NT2/D1 (cell line): ENCODE measurements around the gene DMWD.

Experiments
- SUZ12 ChIP-seq: IDR thresholded peaks from 2 replicates; pipeline ENCODE4 v1.6.1; 2011; ENCODE audit not compliant: insufficient read length, insufficient read depth; ENCODE audit errors: extremely low read depth
- YY1 ChIP-seq: IDR thresholded peaks from 2 replicates; pipeline ENCODE4 v1.6.1; 2011; ENCODE audit not compliant: insufficient read length, insufficient read depth
- ZNF274 ChIP-seq: IDR thresholded peaks from 2 replicates; pipeline ENCODE4 v1.6.1; 2011; ENCODE audit warnings: mild to moderate bottlenecking, low read depth, low read length

DNA sequence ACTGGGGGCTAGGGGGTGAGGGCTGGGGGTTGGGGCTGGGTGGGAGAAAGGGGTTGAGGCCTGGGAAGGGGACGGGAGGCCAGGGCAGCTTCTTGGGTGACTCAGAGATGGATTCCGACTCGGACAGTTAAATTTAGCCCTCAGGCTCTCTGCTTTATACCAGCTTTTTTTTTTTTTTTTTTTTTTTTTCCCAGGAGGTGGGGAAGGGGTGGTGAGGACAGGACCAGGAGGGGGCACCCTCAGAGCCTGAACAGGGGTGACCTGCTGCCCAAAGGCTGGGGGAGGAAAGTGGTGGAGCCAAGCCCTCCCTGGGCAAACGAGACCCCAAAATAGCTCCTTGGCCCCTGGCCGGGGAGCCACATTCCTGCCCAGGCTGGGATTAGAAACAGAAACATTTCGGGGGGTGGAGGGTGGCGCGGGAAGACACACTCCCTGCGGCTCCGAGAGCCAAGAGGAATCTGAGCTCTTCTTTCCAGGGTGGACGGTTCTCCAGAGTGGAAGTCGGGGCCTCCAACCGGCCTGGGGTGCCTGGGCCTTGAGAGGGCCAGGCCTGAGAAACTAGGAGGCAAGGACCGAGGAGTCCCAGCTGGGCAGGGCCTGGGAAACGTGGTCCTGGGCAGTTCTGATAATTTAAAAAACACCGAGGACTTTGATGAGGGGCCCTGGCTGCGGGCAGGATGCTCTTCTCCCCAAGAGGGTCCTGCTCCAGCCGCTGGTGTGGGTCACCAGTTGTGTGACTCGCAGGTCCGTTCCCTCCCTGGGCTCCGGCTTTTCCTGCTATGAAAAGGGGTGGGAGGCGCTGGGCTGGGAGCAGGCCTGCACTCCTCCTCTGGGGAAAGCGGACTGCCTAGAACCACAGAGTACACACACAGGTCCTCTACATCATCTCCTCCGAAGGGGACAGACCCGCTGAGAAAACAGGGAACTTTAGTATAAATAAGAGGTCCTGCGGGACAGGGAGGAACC, 9.5 kb downstream of the DMWD start:
- TF ChIP-seq SUZ12, result no peak
- TF ChIP-seq YY1, result no peak
- TF ChIP-seq ZNF274, result no peak
